RPMI7951 (cell line): ENCODE data around the gene NUP210. TPM values are rescaled to one million over a fixed set of nuclear protein-coding genes. Genes with fewer than 3 reads are reported as not detected.
A peak's percentile ranks its signal among the peaks of the same experiment; 100 is the strongest.

Experiments
- DNase-seq: peaks from one replicate; pipeline ENCODE4 v3.0.0-alpha.2; 2012; ENCODE audit warnings: low read depth
- total RNA-seq: library from RNA; depleted of rRNA; stranded (reverse); fragments of >200 nt; shearing (Covaris generic); gene quantifications from 2 replicates; pipeline ENCODE4 v1.2.3, GENCODE V29; 2014

NUP210 gene
- total RNA-seq, 1 experiment from 2014 or later: 0.24 TPM

GRCh38 chr3:13289771-13290285 lies 130.3 kb downstream of the NUP210 start:
- no peak for DNase-seq

GRCh38 chr3:13288732-13289718 lies 131.1 kb downstream of the NUP210 start:
- peak; percentile 15 for DNase-seq

GRCh38 chr3:13287833-13288232 lies 132.3 kb downstream of the NUP210 start:
- DNase-seq: no peak

GRCh38 chr3:13286873-13287272 lies 133.2 kb downstream of the NUP210 start:
- no peak for DNase-seq

- DNase-seq: no peak
Measured at GRCh38 chr3:13285007-13285567, 135.0 kb downstream of the NUP210 start.

- DNase-seq: no peak
Measured at GRCh38 chr3:13283877-13284264, 136.3 kb downstream of the NUP210 start.

GRCh38 chr3:13282986-13283876 lies 136.9 kb downstream of the NUP210 start:
- DNase-seq: no peak

- DNase-seq: no peak
Measured at GRCh38 chr3:13282358-13282985, 137.7 kb downstream of the NUP210 start.

GRCh38 chr3:13281507-13282357 lies 138.4 kb downstream of the NUP210 start:
- no peak for DNase-seq

GRCh38 chr3:13280811-13281506 lies 139.2 kb downstream of the NUP210 start:
- no peak for DNase-seq

- DNase-seq: no peak
Measured at GRCh38 chr3:13280122-13280790, 139.9 kb downstream of the NUP210 start.

- DNase-seq: no peak
Measured at GRCh38 chr3:13279532-13279910, 140.6 kb downstream of the NUP210 start.

- no peak for DNase-seq
Measured at GRCh38 chr3:13278783-13279531, 141.2 kb downstream of the NUP210 start.

GRCh38 chr3:13277860-13278531 lies 142.1 kb downstream of the NUP210 start:
- DNase-seq: peak; percentile 47

GRCh38 chr3:13277196-13277813 lies 142.8 kb downstream of the NUP210 start:
- no peak for DNase-seq

GRCh38 chr3:13276438-13277195 lies 143.5 kb downstream of the NUP210 start:
- DNase-seq: no peak
